Liver (tissue), 9 donors: ENCODE measurements around the gene IFT52. TPM values are rescaled to one million over a fixed set of nuclear protein-coding genes. Genes with fewer than 3 reads are reported as not detected.

Source experiments
- DNase-seq: peaks from one replicate; pipeline ENCODE4 v3.0.0-alpha.2; 2017; ENCODE audit warnings: low spot score
- H3K27ac ChIP-seq, 2 donors: one replicate each; pipeline ENCODE4 v1.7.0; 2013; ENCODE audit warnings: inconsistent platforms in 2 of 2, low read length in 2 of 2, control low read depth in 1 of 2, low read depth in 1 of 2, mild to moderate bottlenecking in 1 of 2
- H3K27me3 ChIP-seq, 4 donors: one replicate each; pipeline versions ENCODE4 v1.6.1 to v1.7.0; 2013; ENCODE audit warnings: low read length in 3 of 4, inconsistent platforms in 1 of 4, mild to moderate bottlenecking in 1 of 4, moderate library complexity in 1 of 4; ENCODE audit not compliant: control insufficient read depth in 4 of 4, insufficient read depth in 4 of 4
- H3K36me3 ChIP-seq, 4 donors: one replicate each; pipeline versions ENCODE4 v1.6.1 to v1.7.0; 2013; ENCODE audit warnings: low read length in 3 of 4, mild to moderate bottlenecking in 3 of 4, low read depth in 1 of 4, moderate library complexity in 1 of 4; ENCODE audit not compliant: control insufficient read depth in 4 of 4, insufficient read depth in 3 of 4
- H3K4me1 ChIP-seq, 4 donors: one replicate each; pipeline versions ENCODE4 v1.6.1 to v1.7.0; 2013; ENCODE audit warnings: low read length in 3 of 4, mild to moderate bottlenecking in 3 of 4, moderate library complexity in 1 of 4; ENCODE audit not compliant: control insufficient read depth in 4 of 4, insufficient read depth in 4 of 4
- H3K4me3 ChIP-seq, 3 donors: one replicate each; pipeline versions ENCODE4 v1.6.1 to v1.7.0; 2013; ENCODE audit warnings: low read length in 3 of 3, control low read depth in 1 of 3, low read depth in 1 of 3, mild to moderate bottlenecking in 1 of 3
- H3K9ac ChIP-seq, 2 donors: one replicate each; pipeline ENCODE4 v1.7.0; 2013; ENCODE audit warnings: low read length in 2 of 2, mild to moderate bottlenecking in 2 of 2, moderate library complexity in 2 of 2, control low read depth in 1 of 2, low read depth in 1 of 2
- H3K9me3 ChIP-seq, 4 donors: one replicate each; pipeline versions ENCODE4 v1.6.1 to v1.7.0; 2013; ENCODE audit warnings: low read length in 3 of 4; ENCODE audit not compliant: control insufficient read depth in 4 of 4
- CTCF ChIP-seq: fragments of 150-350 bp; IDR thresholded peaks from 2 replicates; pipeline ENCODE4 v1.5.1; 2017; ENCODE audit warnings: improper control_type of control experiment, low read depth, low read length; ENCODE audit not compliant: missing input control
- EGR1 ChIP-seq, 2 donors: IDR thresholded peaks; 2 replicates each; pipeline ENCODE4 v1.6.1; 2016 to 2018; ENCODE audit warnings: antibody characterized with exemption in 2 of 2, low read depth in 2 of 2
- FOXA1 ChIP-seq: IDR thresholded peaks from 2 replicates; pipeline ENCODE4 v1.6.1; 2016; ENCODE audit warnings: antibody characterized with exemption
- FOXA2 ChIP-seq: IDR thresholded peaks from 2 replicates; pipeline ENCODE4 v1.6.1; 2016; ENCODE audit warnings: antibody characterized with exemption
- GABPA ChIP-seq, 2 donors: IDR thresholded peaks in 1 of 2; conservative IDR thresholded peaks in 1 of 2; 2 replicates each; pipeline ENCODE4 v1.6.1; 2016; ENCODE audit warnings: antibody characterized with exemption in 2 of 2, mild to moderate bottlenecking in 1 of 2, moderate library complexity in 1 of 2
- JUND ChIP-seq, 2 donors: IDR thresholded peaks; 2 replicates each; pipeline ENCODE4 v1.6.1; 2016; ENCODE audit warnings: antibody characterized with exemption in 2 of 2
- RAD21 ChIP-seq, 2 donors: IDR thresholded peaks; 2 replicates each; pipeline ENCODE4 v1.6.1; 2016; ENCODE audit warnings: antibody characterized with exemption in 2 of 2, mild to moderate bottlenecking in 2 of 2
- REST ChIP-seq: IDR thresholded peaks from 2 replicates; pipeline ENCODE4 v1.6.1; 2016; ENCODE audit warnings: antibody characterized with exemption, mild to moderate bottlenecking
- RXRA ChIP-seq, 2 donors: IDR thresholded peaks; 2 replicates each; pipeline ENCODE4 v1.6.1; 2017 to 2018; ENCODE audit warnings: antibody characterized with exemption in 2 of 2, mild to moderate bottlenecking in 1 of 2
- SP1 ChIP-seq: IDR thresholded peaks from 2 replicates; pipeline ENCODE4 v1.6.1; 2018; ENCODE audit warnings: antibody characterized with exemption, mild to moderate bottlenecking
- TAF1 ChIP-seq: conservative IDR thresholded peaks from 2 replicates; pipeline ENCODE4 v1.6.1; 2016; ENCODE audit warnings: antibody characterized with exemption, mild to moderate bottlenecking
- YY1 ChIP-seq: IDR thresholded peaks from 2 replicates; pipeline ENCODE4 v1.6.1; 2016; ENCODE audit warnings: antibody characterized with exemption, mild to moderate bottlenecking
- ZBTB33 ChIP-seq: IDR thresholded peaks from 2 replicates; pipeline ENCODE4 v1.6.1; 2016; ENCODE audit warnings: antibody characterized with exemption
- WGBS: extraction: QIAGEN DNeasy Blood & Tissue Kit; methylation state at CpG from one replicate; pipeline ENCODE4 v1.1.7; 2013; 5-methylcytosine and 5-hydroxymethylcytosine counted together
- polyA plus RNA-seq, 2 donors: library from polyadenylated mRNA; stranded (reverse) in 1 of 2; unstranded in 1 of 2; fragments of 200-250 nt in 1 of 2; fragments of >200 nt in 1 of 2; fragmentation: Nextera tagmentation in 1 of 2; extraction: Ambion mirVana in 1 of 2; gene quantifications; one replicate each; pipeline versions ENCODE4 v1.2.1 to v1.2.3, GENCODE V29; 2013 to 2015
- total RNA-seq, 2 donors: library from RNA; depleted of rRNA; stranded (reverse); fragments of >200 nt; gene quantifications; one replicate each; pipeline ENCODE4 v1.2.3, GENCODE V29; 2014
- donor health status: healthy.
- donor health status: healthy.
- donor health status: healthy.
- donor health status: healthy.
- donor health status: healthy.

IFT52 gene
- total and polyA plus RNA-seq, 4 donors: 3.3 to 24.3 (median 4.8) TPM

- Histone ChIP-seq H3K4me1 (peaks cover 7 to 40% (median 25%) of the 10 kb centered on the region in 4 donors), H3K9me3 (no peaks in the 10 kb centered on the region), H3K36me3 (peaks cover 3 to 13% (median 10%) of the 10 kb centered on the region in 4 donors), H3K9ac (no peak overlapping the region), H3K27ac (peak overlapping the region; percentile 1 to 50), H3K4me3 (peak overlapping the region in 2 of 3 donors; percentile 15 to 66), H3K27me3 (no peaks in the 10 kb centered on the region)
- DNase-seq: no peak
- TF ChIP-seq FOXA2: no peak
- no peak for TF ChIP-seq EGR1 (IDR thresholded peaks at IDR 0.05; ENCODE audit: low read depth in 2 of 2)
- TF ChIP-seq TAF1: no peak
- no peak for TF ChIP-seq GABPA (IDR thresholded peaks at IDR 0.05 in 1 of 2, conservative IDR thresholded peaks at IDR 0.05 in 1 of 2)
- WGBS: 73% methylated on average over 3 of the region's 3 CpGs
Measured at GRCh38 chr20:43560974-43561373, 29.8 kb upstream of the IFT52 start.

GRCh38 chr20:43563429-43563828 lies 27.3 kb upstream of the IFT52 start:
- WGBS: 29% methylated on average over 3 of the region's 3 CpGs
- DNase-seq: no peak
- H3K27me3 ChIP-seq: no peaks in the 10 kb centered on the region
- H3K4me1 ChIP-seq: peaks cover 3 to 22% (median 12%) of the 10 kb centered on the region in 4 donors
- H3K4me3 ChIP-seq: no peak overlapping the region
- H3K9ac ChIP-seq: no peak overlapping the region
- no peak overlapping the region for H3K27ac ChIP-seq
- no peaks in the 10 kb centered on the region for H3K9me3 ChIP-seq
- H3K36me3 ChIP-seq: peaks cover 7 to 33% (median 18%) of the 10 kb centered on the region in 4 donors
- TF ChIP-seq RAD21 (IDR thresholded peaks at IDR 0.05) (peak in 1 of 2 donors; percentile 31), REST (no peak)

- Histone ChIP-seq H3K9me3 (no peaks in the 10 kb centered on the region), H3K27ac (no peak overlapping the region), H3K4me1 (peaks cover 3 to 20% (median 11%) of the 10 kb centered on the region in 4 donors), H3K36me3 (peaks cover 10 to 38% (median 20%) of the 10 kb centered on the region in 4 donors), H3K9ac (no peak overlapping the region), H3K4me3 (no peak overlapping the region), H3K27me3 (no peaks in the 10 kb centered on the region)
- TF ChIP-seq FOXA2: no peak
- no peak for TF ChIP-seq RXRA (IDR thresholded peaks at IDR 0.05)
- TF ChIP-seq RAD21 (IDR thresholded peaks at IDR 0.05): no peak
- TF ChIP-seq FOXA1: no peak
- TF ChIP-seq SP1: no peak
- TF ChIP-seq CTCF: no peak
- no peak for TF ChIP-seq JUND (IDR thresholded peaks at IDR 0.05)
- TF ChIP-seq REST: no peak
- TF ChIP-seq YY1: no peak
- TF ChIP-seq ZBTB33: no peak
- no peak for TF ChIP-seq GABPA (IDR thresholded peaks at IDR 0.05 in 1 of 2, conservative IDR thresholded peaks at IDR 0.05 in 1 of 2)
- TF ChIP-seq TAF1: no peak
- 98% methylated on average over 7 of the region's 7 CpGs for WGBS
- DNase-seq: no peak
Measured at GRCh38 chr20:43563991-43564390, 26.7 kb upstream of the IFT52 start.
